ENCODE results near the gene CDYL.

- no peak for TF ChIP-seq EZH2 (IDR thresholded peaks at IDR 0.05; ENCODE audit: low read depth)
- no peak for TF ChIP-seq CTCF (conservative IDR thresholded peaks at IDR 0.05)
Measured at GRCh38 chr6:4909063-4909706, 133.0 kb downstream of the CDYL start.

All from PC-9 (cell line).